ENCODE data around the gene CYP26C1. TPM values are rescaled to one million over a fixed set of nuclear protein-coding genes. Genes with fewer than 3 reads are reported as not detected.
"Not testable (repeated sequence)": the region's sequence is repeated elsewhere in the genome, so short reads cannot be mapped to it uniquely, and the experiment has no call there.

The CYP26C1 gene
- total and polyA plus RNA-seq, 8 donors = 7.0 TPM; not detected in 7

DNA sequence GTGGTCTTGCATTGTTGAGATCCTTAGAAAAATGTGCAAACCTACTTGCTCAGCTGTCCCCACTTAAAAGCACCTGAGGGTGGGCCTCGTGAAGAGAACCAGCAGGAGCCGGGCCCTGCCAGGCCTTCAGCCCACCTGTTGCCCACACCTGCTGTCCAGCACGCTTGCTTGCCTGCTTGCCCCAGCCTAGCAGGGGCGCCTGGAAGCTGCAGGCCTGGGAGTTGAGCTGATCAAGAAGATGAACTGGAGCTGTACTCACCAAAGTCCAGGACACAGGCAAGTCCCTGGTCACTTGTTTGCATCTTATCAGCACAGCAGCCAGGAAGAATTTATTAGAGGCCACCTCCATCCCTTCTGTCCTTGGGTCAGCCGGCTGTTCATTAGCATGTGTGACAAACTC is 36.3 kb downstream of the CYP26C1 start:
- DNase-seq = no peak
- Histone ChIP-seq H3K9me3 (no peaks in the 10 kb centered on the region), H3K4me1 (no peaks in the 10 kb centered on the region), H3K4me3 (no peak overlapping the region), H3K36me3 (no peaks in the 10 kb centered on the region), H3K27me3 (no peaks in the 10 kb centered on the region), H3K27ac (no peak overlapping the region)
- intact Hi-C loops (cut with DNase I; ENCODE audit: low total_unique reads) = no loop called here
- WGBS, 5 donors = 76 to 86% (median 83%) methylated on average over 3 to 5 of the region's 5 CpGs
- TF ChIP-seq POLR2AphosphoS5 (IDR thresholded peaks at IDR 0.05) (no peak), EP300 (IDR thresholded peaks at IDR 0.05) (no peak), CTCF (IDR thresholded peaks at IDR 0.05) (no peak)

- H3K9me3 ChIP-seq = no peaks in the 10 kb centered on the region
- 76 to 81% (median 79%) methylated on average over 7 to 9 of the region's 9 CpGs for WGBS, 5 donors
- no peaks in the 10 kb centered on the region for H3K27me3 ChIP-seq
- H3K4me1 ChIP-seq = no peaks in the 10 kb centered on the region
- DNase-seq = no peak
- no peaks in the 10 kb centered on the region for H3K36me3 ChIP-seq
- intact Hi-C loops (cut with DNase I; ENCODE audit: low total_unique reads) = no loop called here
- H3K27ac ChIP-seq = no peak overlapping the region
- TF ChIP-seq EP300 (IDR thresholded peaks at IDR 0.05) (no peak), CTCF (IDR thresholded peaks at IDR 0.05) (no peak), POLR2A (IDR thresholded peaks at IDR 0.05) (no peak), POLR2AphosphoS5 (IDR thresholded peaks at IDR 0.05) (no peak)
- H3K4me3 ChIP-seq = no peak overlapping the region
Observed at GRCh38 chr10:93097386-93097785, 36.8 kb downstream of the CYP26C1 start.

DNA sequence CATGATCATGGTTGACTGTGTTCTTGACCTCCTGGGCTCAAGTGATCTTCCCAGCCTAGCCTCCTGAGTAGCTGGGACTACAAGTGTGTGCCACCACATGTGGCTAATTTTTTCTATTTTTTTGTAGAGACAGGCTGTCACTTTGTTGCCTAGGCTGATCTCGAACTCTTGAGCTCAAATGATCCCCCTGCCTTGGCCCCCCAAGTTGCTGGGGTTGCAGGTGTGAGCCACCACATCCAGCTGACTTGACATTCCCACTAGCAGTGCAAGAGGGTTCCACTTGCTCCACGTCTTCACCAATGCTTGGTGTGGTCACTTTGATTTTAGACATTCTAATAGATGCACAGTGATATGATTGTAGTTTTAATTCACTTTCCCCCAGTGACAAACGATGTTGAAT is 38.2 kb downstream of the CYP26C1 start:
- DNase-seq = no peak
- H3K9me3 ChIP-seq = peaks cover 0 to 3% (median 0%) of the 10 kb centered on the region in 4 donors
- H3K4me1 ChIP-seq = no peaks in the 10 kb centered on the region
- WGBS, 5 donors = 78 to 88% (median 84%) methylated on average over 3 of the region's 3 CpGs
- intact Hi-C loops (cut with DNase I; ENCODE audit: low total_unique reads) = no loop called here
- no peak overlapping the region for H3K4me3 ChIP-seq
- H3K36me3 ChIP-seq = no peaks in the 10 kb centered on the region
- H3K27me3 ChIP-seq = no peaks in the 10 kb centered on the region
- H3K27ac ChIP-seq = no peak overlapping the region
- no peak for TF ChIP-seq CTCF (IDR thresholded peaks at IDR 0.05)
- TF ChIP-seq POLR2A (IDR thresholded peaks at IDR 0.05) = no peak
- no peak for TF ChIP-seq EP300 (IDR thresholded peaks at IDR 0.05)
- TF ChIP-seq POLR2AphosphoS5 (IDR thresholded peaks at IDR 0.05) = no peak

DNA sequence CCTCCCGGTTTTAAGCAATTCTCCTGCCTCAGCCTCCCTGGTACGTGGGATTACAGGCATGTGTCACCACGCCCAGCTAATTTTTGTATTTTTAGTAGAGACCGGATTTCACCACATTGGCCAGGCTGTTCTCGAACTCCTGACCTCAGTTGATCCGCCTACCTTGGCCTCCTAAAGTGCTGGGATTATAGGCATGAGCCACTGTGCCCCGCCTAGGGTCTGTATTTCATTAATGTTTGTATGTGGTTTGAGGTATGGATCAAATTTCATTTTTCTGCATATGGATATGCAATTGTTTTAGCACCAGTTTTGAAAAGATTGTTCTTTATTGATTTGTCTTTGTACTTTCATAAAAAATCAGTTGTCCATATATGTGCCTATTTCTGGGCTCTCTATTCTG is 39.1 kb downstream of the CYP26C1 start:
- 85 to 93% (median 92%) methylated on average over 7 of the region's 7 CpGs for WGBS, 5 donors
- TF ChIP-seq POLR2AphosphoS5 (IDR thresholded peaks at IDR 0.05) (no peak), POLR2A (IDR thresholded peaks at IDR 0.05) (no peak), EP300 (IDR thresholded peaks at IDR 0.05) (no peak)
- Histone ChIP-seq H3K9me3 (peaks cover 0 to 6% (median 0%) of the 10 kb centered on the region in 4 donors), H3K4me1 (no peaks in the 10 kb centered on the region), H3K27ac (no peak overlapping the region), H3K4me3 (no peak overlapping the region), H3K27me3 (no peaks in the 10 kb centered on the region), H3K36me3 (no peaks in the 10 kb centered on the region)
- DNase-seq = no peak
- intact Hi-C loops (cut with DNase I; ENCODE audit: low total_unique reads) = no loop called here

DNA sequence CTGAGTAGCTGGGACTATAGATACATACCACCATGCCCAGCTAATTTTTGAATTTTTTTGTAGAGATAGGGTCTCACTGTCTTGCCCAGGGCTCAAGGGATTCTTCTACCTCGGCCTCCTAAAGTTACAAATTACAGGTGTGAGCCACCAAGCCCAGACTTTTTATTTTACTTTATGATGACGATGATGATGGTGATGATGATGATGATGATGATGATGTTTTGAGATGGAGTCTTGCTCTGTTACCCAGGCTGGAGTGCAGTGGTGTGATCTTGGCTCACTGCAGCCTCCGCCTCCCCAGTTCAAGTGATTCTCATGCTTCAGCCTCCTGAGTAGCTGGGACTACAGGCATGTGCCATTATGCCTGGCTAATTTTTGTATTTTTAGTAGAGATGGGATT is 40.5 kb downstream of the CYP26C1 start:
- H3K4me3 ChIP-seq; H3K27ac ChIP-seq; DNase-seq; H3K9me3 ChIP-seq; H3K36me3 ChIP-seq; H3K4me1 ChIP-seq; H3K27me3 ChIP-seq; intact Hi-C loops (cut with DNase I; ENCODE audit: low total_unique reads): not testable (repeated sequence)
- WGBS, 5 donors = 91 to 98% (median 94%) methylated on average over 3 of the region's 3 CpGs
